GM21737 (cell line): ENCODE measurements around the gene KIF5B.
"Not testable (repeated sequence)": the region's sequence is repeated elsewhere in the genome, so short reads cannot be mapped to it uniquely, and the experiment has no call there.

ENCODE experiments used
- ATAC-seq: cut with Tn5 transposase; IDR thresholded peaks from one replicate; pipeline ENCODE4 v1.9.1; 2021; ENCODE audit warnings: mild to moderate bottlenecking, moderate library complexity; ENCODE audit not compliant: unreplicated experiment

KIF5B gene

DNA sequence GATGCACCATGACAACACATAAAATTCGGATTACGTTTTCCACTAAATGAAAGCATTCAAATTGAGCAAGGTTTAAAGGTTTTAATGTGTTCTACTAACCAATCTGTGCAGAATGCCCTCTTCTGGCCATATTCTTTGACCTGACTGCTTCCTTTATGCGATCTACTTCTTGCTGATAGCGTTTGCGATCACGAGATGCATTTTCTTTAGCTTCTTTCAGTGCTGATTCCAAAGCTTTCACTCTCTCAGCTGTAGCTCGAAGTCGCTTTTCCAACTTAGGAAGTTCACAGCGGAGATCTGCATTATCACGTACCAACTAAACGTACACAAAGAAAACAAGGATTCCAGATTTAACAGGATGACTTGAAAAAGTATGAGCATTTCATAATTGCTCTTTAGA, 39.2 kb downstream of the KIF5B start:
- ATAC-seq: no peak

DNA sequence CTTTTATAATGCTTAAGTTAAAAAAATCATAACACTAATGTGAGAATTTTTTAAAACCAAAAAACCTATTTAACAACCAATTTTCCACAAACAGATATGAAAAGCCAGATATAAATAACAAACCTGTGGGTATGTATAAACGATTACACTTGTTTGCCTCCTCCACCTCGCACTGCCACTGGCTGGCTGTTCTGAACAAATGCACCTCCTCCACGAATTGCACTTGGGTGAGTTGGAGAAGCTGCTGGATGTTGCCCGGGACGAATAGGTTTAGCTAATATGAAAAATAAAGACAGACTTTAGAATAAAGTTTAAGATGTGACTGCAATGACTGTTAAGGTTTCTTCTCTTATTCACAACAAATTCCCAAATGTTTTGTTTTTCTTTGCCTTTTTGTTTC, 40.8 kb downstream of the KIF5B start:
- ATAC-seq: no peak

DNA sequence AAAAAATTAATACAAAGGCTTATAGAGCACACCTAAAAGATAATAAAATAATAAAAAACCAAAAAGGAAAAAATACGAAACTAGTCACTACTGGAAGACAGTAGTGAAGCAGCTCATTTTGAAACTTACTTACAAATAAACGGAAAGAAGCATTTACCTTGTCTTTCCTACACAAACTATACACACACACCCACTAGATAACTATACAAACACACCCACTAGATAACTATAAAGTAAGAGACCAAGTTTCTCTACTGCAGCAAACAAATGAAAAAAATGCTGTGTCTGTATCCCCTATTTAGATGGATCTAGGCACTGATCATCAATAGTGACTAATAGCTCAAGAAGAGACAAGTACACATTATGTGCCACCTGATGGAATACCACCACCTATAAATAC, 49.2 kb downstream of the KIF5B start:
- no peak for ATAC-seq

DNA sequence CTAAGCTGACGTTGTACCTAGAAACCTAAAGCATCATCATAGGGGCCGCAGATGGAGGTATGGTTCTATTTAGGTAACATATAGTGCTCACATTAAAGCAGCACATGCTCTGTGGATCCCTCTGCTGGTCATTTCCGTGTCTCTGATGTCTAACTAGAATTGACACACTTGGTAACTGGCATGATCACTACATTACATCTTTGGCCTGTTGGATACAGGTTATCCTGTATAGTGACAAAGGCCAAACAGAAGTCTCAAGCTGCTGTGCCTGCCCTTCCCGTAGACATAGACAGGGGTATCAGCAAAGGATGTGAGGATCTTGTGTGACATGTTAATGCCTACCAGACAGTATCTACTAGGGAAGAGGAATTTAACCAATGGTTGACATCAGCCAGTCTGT, 51.2 kb downstream of the KIF5B start:
- no peak for ATAC-seq

DNA sequence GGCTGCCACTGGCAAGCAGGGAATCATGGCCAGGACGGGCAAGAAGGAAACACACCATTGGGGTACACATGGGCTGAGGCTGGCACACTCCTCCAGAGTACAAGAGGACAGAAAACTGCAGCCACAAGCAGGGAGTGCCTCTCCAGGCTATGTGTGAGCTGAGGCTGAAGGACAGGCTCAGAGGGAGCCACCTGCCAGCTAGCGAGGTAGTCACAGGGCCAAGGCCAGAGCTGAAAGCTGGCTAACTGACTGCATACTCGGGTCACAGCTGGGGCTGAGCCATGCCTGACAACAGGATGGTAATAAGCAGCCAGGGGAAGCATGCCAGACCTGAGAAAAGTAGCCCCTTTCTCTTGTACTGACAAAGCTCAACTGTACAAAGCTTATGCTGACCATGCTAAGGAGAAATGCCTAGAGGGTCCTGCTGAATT, 52.0 kb downstream of the KIF5B start:
- no peak for ATAC-seq

DNA sequence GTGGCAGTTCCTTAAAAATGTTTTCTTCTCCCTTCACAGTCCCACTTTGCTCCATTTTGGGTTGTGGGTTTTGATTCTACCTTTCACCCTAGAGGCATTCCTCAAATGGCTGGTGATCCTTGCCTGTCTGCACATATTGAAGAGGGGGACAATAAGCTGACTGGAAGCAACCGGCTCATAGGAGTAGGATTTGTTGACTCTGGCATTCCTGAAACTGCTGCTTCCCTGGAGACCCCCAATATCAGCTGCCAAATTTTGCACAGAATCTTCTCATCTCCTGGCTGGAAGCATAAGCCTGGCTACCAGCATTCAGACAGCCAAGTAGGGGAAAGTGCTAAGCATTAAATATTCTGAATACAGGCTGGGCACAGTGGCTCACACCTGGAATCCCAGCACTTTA, 53.7 kb downstream of the KIF5B start:
- ATAC-seq: no peak

DNA sequence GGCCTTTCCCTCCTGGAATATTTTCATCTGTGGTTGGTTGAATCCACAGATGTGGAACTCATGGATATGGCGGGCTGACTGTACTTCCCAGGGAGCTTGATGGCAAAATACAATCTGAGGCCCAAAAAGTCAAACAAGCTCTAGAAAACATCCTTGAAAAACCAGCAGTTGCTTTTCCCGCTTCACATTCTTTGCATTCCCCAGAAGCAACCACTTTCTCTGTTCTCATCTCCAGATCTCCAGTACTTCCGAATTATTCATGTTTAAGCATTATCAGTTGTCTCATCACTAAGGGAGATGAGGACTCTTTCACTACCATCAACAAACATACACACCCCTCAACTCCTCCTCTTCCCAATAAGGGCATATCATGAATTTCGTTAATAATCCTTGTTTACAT, 55.3 kb downstream of the KIF5B start:
- no peak for ATAC-seq

DNA sequence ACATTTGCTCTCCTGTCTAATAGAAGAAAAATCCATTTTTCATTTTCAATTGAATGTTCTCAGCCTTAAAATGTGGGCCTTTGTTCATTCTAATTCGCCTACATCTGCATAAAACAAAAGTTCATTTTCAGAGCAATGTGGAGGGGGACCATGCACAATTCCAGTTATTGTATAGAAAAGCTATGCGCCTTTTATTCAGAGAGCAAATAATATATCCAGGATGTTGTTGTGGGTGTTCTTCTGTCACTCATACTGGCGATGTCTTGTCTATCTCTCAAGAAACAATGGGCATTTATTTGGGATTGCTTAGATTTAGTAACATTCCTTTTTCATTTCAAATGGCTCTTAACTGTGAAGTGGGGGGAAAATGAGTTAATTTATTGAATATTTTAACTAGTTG, 56.4 kb downstream of the KIF5B start:
- no peak for ATAC-seq

DNA sequence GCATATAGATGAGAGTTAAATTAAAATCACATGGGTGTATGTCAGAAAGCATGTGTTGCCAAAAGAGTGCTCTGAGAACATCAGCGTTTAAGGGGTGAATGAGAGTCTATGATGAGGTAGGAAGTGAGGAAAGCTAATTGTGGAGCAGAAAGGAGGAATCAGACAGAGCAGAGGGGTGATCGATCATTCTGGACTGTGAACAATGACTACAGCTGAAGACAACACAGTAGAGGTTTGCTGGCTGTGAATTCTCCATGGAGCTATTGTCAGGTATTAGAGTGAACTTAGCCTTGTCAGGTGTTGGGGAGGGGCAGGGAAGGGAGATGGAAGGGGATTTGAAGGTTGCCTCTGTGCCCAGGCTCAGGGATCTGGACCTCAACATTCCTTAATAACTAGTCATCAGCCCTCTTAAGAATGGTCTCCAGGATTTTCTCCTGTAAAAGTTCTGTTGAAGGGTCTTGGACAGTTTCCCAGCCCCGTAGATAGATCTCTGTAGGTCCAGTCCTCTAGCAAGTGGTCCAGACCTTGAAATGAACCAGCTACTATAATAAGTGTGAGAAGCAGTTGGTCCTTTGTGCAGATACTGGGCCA, 57.1 kb downstream of the KIF5B start:
- ATAC-seq: no peak

DNA sequence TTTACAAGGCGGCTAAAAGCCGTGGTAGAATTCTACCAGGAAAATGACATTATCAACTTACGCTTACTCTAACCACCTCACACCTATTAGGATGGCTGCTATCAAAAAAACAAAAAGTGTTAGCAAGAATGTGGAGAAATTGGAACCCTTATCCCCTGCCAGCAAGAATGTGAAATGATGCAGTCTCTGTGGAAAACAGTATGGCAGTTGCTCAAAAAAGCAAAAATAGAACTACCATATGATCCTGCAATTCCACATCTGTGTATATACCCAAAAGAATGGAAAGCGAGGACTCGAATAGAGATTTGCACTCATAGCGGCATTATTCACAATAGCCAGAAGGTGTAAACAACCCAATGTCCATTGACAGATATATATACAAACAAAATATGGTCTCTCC, 61.3 kb downstream of the KIF5B start:
- ATAC-seq: no peak

DNA sequence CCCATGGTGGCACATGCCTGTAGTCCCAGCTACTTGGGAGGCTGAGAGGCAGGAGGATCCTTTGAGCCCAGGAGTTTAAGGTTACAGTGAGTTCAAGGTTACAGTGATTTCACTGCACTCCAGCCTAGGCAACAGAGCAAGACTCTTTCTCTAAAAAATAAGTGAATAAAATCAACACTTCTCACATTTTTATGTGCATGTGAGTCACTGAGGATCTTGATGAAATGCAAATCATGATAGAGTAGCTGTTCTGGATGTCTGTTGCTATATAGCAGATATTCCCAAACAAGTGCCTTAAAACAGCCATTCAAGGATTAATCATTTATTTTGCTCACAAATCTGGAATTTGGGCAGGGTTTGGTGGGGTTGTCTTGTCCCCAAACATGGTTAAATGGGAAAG, 65.3 kb downstream of the KIF5B start:
- no peak for ATAC-seq

DNA sequence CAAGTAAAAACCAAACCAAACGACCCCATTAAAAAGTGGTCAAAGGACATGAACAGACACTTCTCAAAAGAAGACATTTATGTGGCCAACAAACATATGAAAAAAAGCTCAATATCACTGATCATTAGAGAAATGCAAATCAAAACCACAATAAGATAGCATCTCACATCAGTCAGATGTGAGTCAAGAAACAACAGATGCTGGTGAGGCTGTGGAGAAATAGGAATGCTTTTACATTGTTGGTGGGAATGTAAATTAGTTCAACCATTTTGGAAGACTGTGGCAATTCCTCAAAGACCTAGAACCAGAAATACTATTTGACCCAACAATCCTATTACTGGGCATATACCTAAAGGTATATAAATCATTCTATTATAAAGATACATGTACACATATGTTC, 68.4 kb downstream of the KIF5B start:
- ATAC-seq: not testable (repeated sequence)

DNA sequence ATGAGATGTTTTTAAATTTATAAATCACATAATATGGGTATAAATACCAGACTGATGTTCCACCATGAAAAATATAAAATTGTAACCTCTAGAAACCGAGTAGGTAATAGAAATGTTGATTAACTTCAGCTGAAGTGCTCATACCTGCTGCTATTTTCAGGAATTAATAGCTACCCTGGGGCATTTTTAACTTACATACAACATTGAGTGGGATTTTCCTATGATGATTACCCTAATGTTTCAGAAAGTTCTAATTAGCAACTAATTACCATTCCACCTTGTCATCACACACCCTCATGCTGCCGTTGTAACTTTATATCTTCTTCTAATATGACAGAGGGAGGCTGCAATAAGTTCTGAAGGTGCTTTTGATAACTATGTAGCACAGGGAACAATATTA, 74.1 kb downstream of the KIF5B start:
- no peak for ATAC-seq

DNA sequence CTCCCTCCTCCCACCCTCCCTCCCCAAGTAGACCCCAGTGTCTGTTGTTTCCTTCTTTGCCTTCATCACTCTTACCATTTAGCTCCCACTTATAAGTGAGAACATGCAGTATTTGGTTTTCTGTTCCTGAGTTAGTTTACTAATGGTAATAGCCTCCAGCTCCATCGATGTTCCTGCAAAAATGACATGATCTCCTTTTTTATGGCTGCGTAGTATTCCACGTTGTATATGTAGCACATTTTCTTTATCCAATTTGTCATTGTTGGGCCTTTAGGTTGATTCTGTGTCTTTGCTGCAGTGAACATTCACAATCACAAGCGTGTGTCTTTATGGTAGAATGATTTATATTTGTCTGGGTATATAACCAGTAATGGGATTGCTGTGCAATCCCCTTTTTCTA, 75.8 kb downstream of the KIF5B start:
- no peak for ATAC-seq

DNA sequence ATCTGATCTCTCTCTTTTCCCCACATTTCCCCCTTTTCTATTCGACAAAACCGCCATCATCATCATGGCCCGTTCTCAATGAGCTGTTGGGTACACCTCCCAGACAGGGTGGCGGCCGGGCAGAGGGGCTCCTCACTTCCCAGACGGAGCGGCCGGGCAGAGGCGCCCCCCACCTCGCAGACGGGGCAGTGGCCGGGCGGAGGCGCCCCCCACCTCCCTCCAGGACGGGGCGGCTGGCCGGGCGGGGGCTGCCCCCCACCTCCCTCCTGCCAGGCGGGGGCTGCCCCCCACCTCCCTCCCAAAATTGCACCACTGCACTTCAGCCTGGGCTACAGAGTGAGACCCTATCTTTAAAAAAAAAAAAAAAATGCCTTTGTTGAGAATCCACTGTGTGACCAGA, 77.2 kb downstream of the KIF5B start:
- not testable (repeated sequence) for ATAC-seq

DNA sequence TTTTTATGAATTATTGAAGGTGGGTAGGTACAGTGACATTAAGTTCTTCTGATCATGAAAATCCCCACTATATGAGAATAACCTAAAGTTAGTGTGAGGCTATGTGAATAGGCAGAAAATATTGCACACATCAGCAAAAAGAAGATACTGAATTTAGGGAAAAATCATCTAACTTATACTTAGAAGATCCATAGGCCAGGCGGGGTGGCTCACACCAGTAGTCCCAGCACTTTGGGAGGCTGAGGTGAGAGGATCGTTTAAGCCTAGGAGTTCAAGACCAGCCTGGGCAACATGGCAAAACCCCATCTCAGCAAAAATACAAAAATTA, 78.1 kb downstream of the KIF5B start:
- ATAC-seq: no peak

DNA sequence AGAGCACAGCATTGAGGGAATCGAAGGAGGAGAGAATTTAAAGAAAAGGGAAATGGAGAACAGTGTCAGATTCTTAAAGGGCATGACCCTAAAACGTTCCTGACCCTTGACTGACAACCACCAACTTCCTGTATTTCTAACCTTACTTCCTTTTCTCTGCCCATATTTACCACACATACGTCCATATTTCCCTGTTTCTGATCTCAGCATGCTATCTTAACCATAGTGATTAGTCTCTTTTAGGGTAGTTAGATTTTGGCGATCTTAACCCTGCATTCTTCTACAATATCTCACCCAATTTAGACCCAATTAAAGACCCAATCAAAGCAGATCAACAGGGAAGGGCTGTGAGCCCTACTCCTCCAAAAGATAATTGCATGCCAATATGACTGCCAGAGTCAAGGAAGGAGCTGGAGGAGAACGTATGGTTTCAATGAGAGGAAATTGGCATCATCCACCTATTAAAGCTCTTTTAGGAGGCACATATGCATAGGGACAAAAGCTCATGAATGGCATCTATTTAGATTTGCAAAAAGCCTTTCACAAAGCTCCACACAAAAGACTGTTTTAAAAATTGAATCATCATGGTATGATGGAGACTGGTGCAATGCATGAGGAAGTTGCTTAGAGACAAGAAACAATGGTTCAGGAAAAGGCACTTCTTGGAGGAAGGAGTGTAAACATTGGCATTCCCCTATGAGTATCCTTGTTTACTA, 78.6 kb downstream of the KIF5B start:
- no peak for ATAC-seq

DNA sequence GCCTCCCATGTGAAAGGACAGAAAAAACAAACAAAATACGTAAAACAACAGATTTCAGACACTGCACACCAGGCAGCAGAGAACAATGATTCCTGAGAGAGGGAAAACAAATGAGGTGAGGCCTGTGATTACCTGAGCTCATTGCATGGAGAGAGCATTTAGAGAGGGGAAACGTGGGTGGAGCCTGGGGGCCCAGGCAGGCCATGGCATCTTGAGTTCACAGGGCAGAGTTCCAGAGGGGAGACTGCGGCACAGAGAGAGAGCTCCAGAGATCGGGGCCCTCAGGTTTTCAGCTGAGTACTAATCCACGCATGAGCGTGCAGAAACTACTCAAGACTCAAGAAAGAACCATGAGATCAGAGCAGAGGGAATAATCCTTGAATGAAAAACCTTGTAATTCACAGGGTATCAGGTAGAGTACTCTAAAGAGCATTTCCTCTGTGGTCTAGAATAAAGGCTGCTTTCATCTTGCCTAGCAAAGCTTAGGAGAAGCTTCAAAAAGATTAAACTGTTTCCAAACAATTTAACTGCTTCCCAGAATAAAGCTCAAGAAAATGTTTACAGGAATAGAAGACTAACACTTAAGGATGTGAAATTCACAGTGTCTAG, 81.0 kb downstream of the KIF5B start:
- ATAC-seq: no peak

DNA sequence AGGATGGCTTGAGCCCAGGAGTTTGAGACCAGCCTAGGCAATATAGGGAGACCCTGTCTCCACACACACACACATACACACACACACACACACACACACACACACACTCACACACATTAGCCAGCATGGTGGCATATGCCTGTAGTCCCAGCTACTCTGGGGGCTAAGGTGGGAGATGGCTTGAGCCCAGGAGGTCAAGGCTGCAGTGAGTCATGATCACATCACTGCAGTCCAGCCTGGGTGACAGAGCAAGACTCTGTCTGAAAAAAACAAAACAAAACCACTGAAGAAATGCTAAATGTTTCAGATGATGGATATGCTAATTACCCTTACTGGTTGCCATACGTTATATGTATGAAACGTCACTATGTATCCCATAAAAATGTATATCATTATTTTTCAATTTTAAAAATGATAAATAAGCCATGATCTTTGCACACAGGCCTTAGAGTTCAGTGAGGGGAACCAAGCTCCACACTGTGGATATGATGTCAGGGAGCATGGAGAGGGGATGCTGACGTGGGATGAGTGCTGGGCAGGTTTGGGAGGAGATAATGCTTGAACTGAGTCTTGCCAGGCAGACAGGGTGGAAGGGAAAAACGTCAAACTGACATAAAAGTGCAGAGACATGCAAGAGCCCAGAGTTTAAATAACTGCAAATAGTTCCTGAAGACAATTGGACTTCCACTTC, 81.6 kb downstream of the KIF5B start:
- ATAC-seq: no peak

DNA sequence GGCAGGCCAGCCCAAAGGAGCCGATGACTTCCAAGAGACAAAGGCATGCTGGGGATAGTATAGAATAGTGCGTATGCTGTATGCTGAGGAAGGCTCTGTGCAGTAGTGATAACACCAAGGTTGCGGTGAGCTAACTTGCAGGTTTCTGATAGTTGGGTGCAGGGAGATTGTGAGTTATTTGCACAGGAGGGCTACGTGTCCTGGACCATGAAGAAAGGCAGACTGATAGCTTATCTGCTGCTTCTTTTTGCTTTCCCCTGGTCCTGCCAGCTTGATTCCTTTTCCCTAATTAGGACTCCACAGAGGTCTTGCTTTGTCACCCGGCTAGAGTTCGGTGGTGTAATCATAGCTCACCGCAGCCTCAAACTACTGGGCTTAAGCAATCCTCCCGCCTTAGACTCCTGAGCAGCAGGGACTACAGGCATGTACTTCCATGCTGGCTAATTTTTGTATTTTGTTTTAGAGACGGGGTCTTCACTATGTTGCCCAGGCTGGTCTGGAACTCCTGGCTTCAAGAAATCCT, 83.6 kb downstream of the KIF5B start:
- ATAC-seq: no peak

DNA sequence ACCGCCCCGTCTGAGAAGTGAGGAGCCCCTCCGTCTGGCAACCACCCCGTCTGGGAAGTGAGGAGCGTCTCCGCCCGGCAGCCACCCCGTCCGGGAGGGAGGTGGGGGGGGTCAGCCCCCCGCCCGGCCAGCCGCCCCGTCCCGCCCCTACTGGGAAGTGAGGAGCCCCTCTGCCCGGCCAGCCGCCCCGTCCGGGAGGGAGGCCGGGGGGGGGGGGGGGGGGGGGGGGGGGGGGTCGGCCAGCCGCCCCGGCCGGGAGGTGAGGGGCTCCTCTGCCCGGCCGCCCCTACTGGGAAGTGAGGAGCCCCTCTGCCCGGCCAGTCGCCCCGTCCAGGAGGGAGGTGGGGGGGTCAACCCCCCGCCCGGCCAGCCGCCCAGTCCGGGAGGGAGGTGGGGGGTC, 86.4 kb downstream of the KIF5B start:
- not testable (repeated sequence) for ATAC-seq

DNA sequence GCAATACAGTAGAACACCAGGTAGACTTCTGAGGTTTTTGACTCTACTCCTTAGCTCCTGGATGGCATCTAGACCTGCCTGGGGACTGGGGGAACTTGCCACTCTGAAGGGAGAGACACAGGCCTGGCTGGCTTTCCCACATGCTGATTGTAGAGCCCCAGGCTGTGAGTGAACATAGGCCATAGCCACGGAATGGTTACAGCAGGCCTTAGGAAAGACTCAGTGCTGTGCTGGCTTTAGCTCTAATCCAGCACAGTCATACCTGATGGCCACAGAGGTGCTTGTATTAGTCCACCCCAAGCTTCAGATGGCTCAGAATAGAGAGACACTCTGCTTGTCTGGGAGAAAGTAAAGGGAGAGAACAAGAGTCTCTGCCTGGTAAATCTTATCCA, 92.6 kb downstream of the KIF5B start:
- ATAC-seq: no peak
